K562 (cell line): Measurements from ENCODE around the gene GCNT2.

Experiments
- KDM1A ChIP-seq, 2 experiments: fragments of 450-650 bp; IDR thresholded peaks; 2 replicates each; pipeline ENCODE4 v1.6.1; 2016; ENCODE audit warnings: mild to moderate bottlenecking in 2 of 2
- RBM15 ChIP-seq: fragments of 200-400 bp; formaldehyde crosslinking; IDR thresholded peaks from 2 replicates; pipeline ENCODE4 v1.6.1; 2018; ENCODE audit warnings: mild to moderate bottlenecking, low read length, moderate library complexity; ENCODE audit not compliant: insufficient read depth
- RFX5 ChIP-seq: IDR thresholded peaks from 2 replicates; pipeline ENCODE4 v1.6.1; 2011; ENCODE audit warnings: low read depth, mild to moderate bottlenecking, improper control_type of control experiment, low read length
- SPI1 ChIP-seq: IDR thresholded peaks from 2 replicates; pipeline ENCODE4 v1.6.1; 2011; ENCODE audit warnings: low read depth, low read length, control low read depth, borderline replicate concordance
- TBL1XR1 ChIP-seq, 2 experiments: IDR thresholded peaks; 2 replicates each; pipeline ENCODE4 v1.6.1; 2012; ENCODE audit warnings: improper control_type of control experiment in 2 of 2, low read length in 2 of 2, mild to moderate bottlenecking in 1 of 2
- ZNF274 ChIP-seq: IDR thresholded peaks from 2 replicates; pipeline ENCODE4 v1.6.1; 2011; ENCODE audit warnings: low read depth, mild to moderate bottlenecking, low read length, moderate library complexity, borderline replicate concordance
- ZNF75A ChIP-seq: fragments of 450-650 bp; formaldehyde crosslinking; IDR thresholded peaks from 2 replicates; pipeline ENCODE4 v1.4.0; 2020; ENCODE audit warnings: mild to moderate bottlenecking
- TF ChIP-seq, protein P1 (sequence below): fragments of 450-650 bp; formaldehyde crosslinking; IDR thresholded peaks from 2 replicates; pipeline ENCODE4 v1.4.0; 2022; ENCODE audit warnings: mild to moderate bottlenecking, moderate library complexity
- TF ChIP-seq, protein P2 (sequence below), 3 experiments: IDR thresholded peaks in 2 of 3; conservative IDR thresholded peaks in 1 of 3; 2 replicates each; pipeline ENCODE4 v1.5.1; 2011 to 2012; ENCODE audit warnings: low read length in 3 of 3, mild to moderate bottlenecking in 3 of 3, control low read depth in 2 of 3, improper control_type of control experiment in 1 of 3, inconsistent platforms in 1 of 3, low read depth in 1 of 3, mixed read lengths in 1 of 3, moderate library complexity in 1 of 3; ENCODE audit not compliant: insufficient read depth in 2 of 3
- TF ChIP-seq, protein P3 (sequence below), 2 experiments: fragments of 450-650 bp in 1 of 2; sonication (generic) in 1 of 2; formaldehyde crosslinking in 1 of 2; IDR thresholded peaks in 1 of 2; conservative IDR thresholded peaks in 1 of 2; 2 replicates each; pipeline versions ENCODE4 v1.6.1 to v1.8.1; 2016 to 2023; ENCODE audit warnings: mild to moderate bottlenecking in 2 of 2, moderate library complexity in 2 of 2, inconsistent platforms in 1 of 2, missing genetic modification reagents in 1 of 2
- TF ChIP-seq, protein P4 (sequence below): fragments of 450-650 bp; IDR thresholded peaks from 2 replicates; pipeline ENCODE4 v1.6.1; 2017; ENCODE audit warnings: antibody characterized with exemption, mild to moderate bottlenecking

DNA sequence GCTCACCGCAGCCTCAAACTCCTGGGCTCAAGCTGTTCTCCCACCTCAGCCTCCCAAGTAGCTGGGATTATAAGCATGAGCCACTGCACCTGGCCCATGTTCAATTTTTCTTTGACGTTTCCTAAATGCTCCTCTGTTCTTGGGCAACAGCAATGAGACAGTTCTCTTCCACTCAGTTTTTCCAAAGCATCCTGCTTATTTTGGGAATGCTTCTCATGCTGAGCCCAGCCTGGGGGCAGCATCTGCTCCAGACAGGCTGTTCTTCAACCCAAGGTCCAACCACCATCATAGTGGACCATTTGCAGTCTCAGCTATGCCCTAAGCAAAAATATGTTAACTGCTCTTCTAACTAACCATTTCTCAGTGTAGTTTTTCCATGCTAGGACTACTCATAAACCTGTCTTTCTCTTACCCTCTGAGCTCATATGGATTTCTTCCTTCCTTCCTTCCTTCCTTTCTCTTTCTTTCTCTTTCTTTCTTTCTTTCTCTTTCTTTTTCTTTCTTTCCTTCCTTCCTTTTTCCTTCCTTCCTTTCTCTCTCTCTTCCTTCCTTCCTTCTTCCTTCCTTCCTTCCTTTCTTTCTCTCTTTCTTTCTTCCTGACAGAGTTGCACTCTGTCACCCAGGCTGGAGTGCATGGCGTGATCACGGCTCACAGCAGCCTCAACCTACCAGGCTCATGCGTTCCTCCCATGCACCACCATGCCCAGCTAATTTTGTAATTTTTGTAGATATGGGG lies 48.4 kb downstream of the GCNT2 start:
- TF ChIP-seq, protein P1, sequence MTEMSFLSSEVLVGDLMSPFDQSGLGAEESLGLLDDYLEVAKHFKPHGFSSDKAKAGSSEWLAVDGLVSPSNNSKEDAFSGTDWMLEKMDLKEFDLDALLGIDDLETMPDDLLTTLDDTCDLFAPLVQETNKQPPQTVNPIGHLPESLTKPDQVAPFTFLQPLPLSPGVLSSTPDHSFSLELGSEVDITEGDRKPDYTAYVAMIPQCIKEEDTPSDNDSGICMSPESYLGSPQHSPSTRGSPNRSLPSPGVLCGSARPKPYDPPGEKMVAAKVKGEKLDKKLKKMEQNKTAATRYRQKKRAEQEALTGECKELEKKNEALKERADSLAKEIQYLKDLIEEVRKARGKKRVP (CRISPR knock-in tag) = no peak
- no peak for TF ChIP-seq TBL1XR1 (IDR thresholded peaks at IDR 0.05; ENCODE audit: low read length in 2 of 2)
- TF ChIP-seq SPI1 = no peak
- TF ChIP-seq, protein P2, sequence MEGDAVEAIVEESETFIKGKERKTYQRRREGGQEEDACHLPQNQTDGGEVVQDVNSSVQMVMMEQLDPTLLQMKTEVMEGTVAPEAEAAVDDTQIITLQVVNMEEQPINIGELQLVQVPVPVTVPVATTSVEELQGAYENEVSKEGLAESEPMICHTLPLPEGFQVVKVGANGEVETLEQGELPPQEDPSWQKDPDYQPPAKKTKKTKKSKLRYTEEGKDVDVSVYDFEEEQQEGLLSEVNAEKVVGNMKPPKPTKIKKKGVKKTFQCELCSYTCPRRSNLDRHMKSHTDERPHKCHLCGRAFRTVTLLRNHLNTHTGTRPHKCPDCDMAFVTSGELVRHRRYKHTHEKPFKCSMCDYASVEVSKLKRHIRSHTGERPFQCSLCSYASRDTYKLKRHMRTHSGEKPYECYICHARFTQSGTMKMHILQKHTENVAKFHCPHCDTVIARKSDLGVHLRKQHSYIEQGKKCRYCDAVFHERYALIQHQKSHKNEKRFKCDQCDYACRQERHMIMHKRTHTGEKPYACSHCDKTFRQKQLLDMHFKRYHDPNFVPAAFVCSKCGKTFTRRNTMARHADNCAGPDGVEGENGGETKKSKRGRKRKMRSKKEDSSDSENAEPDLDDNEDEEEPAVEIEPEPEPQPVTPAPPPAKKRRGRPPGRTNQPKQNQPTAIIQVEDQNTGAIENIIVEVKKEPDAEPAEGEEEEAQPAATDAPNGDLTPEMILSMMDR (IDR thresholded peaks at IDR 0.05 in 2 of 3, conservative IDR thresholded peaks at IDR 0.05 in 1 of 3; ENCODE audit: insufficient read depth in 2 of 3, low read depth in 1 of 3, low read length in 3 of 3) = no peak
- TF ChIP-seq RBM15 = no peak
- TF ChIP-seq RFX5 = no peak
- TF ChIP-seq, protein P3, sequence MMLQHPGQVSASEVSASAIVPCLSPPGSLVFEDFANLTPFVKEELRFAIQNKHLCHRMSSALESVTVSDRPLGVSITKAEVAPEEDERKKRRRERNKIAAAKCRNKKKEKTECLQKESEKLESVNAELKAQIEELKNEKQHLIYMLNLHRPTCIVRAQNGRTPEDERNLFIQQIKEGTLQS (IDR thresholded peaks at IDR 0.05) = no peak
- TF ChIP-seq, protein P3 (CRISPR knock-in tag; conservative IDR thresholded peaks at IDR 0.05) = no peak
- no peak for TF ChIP-seq ZNF274
- no peak for TF ChIP-seq KDM1A (IDR thresholded peaks at IDR 0.05)
- TF ChIP-seq ZNF75A (CRISPR knock-in tag) = no peak
- TF ChIP-seq, protein P4, sequence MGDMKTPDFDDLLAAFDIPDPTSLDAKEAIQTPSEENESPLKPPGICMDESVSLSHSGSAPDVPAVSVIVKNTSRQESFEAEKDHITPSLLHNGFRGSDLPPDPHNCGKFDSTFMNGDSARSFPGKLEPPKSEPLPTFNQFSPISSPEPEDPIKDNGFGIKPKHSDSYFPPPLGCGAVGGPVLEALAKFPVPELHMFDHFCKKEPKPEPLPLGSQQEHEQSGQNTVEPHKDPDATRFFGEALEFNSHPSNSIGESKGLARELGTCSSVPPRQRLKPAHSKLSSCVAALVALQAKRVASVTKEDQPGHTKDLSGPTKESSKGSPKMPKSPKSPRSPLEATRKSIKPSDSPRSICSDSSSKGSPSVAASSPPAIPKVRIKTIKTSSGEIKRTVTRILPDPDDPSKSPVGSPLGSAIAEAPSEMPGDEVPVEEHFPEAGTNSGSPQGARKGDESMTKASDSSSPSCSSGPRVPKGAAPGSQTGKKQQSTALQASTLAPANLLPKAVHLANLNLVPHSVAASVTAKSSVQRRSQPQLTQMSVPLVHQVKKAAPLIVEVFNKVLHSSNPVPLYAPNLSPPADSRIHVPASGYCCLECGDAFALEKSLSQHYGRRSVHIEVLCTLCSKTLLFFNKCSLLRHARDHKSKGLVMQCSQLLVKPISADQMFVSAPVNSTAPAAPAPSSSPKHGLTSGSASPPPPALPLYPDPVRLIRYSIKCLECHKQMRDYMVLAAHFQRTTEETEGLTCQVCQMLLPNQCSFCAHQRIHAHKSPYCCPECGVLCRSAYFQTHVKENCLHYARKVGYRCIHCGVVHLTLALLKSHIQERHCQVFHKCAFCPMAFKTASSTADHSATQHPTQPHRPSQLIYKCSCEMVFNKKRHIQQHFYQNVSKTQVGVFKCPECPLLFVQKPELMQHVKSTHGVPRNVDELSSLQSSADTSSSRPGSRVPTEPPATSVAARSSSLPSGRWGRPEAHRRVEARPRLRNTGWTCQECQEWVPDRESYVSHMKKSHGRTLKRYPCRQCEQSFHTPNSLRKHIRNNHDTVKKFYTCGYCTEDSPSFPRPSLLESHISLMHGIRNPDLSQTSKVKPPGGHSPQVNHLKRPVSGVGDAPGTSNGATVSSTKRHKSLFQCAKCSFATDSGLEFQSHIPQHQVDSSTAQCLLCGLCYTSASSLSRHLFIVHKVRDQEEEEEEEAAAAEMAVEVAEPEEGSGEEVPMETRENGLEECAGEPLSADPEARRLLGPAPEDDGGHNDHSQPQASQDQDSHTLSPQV = no peak
